HG02759 (cell line): Measurements from ENCODE around the gene SYTL1.
A peak's percentile ranks its signal among the peaks of the same experiment; 100 is the strongest.

Experiments used
- ATAC-seq: cut with Tn5 transposase; IDR thresholded peaks from one replicate; pipeline ENCODE4 v1.9.1; 2021; ENCODE audit warnings: mild to moderate bottlenecking, moderate library complexity; ENCODE audit not compliant: unreplicated experiment

SYTL1 gene

GRCh38 chr1:27361553-27361952 lies 19.7 kb downstream of the SYTL1 start:
- ATAC-seq: no peak

- no peak for ATAC-seq
These were observed 22.2 kb downstream of the SYTL1 start for GRCh38 chr1:27363766-27364695.

GRCh38 chr1:27364696-27365371 lies 23.0 kb downstream of the SYTL1 start:
- ATAC-seq: no peak

- peak; percentile 32 for ATAC-seq
These were observed 23.7 kb downstream of the SYTL1 start for GRCh38 chr1:27365372-27366112.

- peak; percentile 44 for ATAC-seq
These were observed 24.2 kb downstream of the SYTL1 start for GRCh38 chr1:27366113-27366410.

GRCh38 chr1:27366411-27367159 lies 24.8 kb downstream of the SYTL1 start, which contains the start of gene MAP3K6:
TSS of gene MAP3K6 (minus strand) at chr1:27366961. CDS start at chr1:27366597, 364 bp downstream.
- peak; percentile 46 for ATAC-seq

GRCh38 chr1:27367160-27367650 lies 25.4 kb downstream of the SYTL1 start:
- no peak for ATAC-seq

GRCh38 chr1:27368869-27369582 lies 27.2 kb downstream of the SYTL1 start:
- no peak for ATAC-seq

- ATAC-seq: no peak
These were observed 30.4 kb downstream of the SYTL1 start for GRCh38 chr1:27372022-27372807.

GRCh38 chr1:27372808-27373690 lies 31.2 kb downstream of the SYTL1 start:
- no peak for ATAC-seq

- ATAC-seq: no peak
These were observed 32.7 kb downstream of the SYTL1 start, which contains the start of gene FCN3 for GRCh38 chr1:27374362-27375086. TSS of gene FCN3 (minus strand) at chr1:27374824. CDS start at chr1:27374818, 6 bp downstream.

GRCh38 chr1:27377760-27378495 lies 36.1 kb downstream of the SYTL1 start:
- ATAC-seq: no peak

GRCh38 chr1:27379564-27380122 lies 37.8 kb downstream of the SYTL1 start:
- no peak for ATAC-seq

- no peak for ATAC-seq
These were observed 38.4 kb downstream of the SYTL1 start for GRCh38 chr1:27380224-27380623.

- ATAC-seq: no peak
These were observed 39.2 kb downstream of the SYTL1 start for GRCh38 chr1:27380766-27381733.
